Mononuclear cell (primary cell): Measurements from ENCODE around the gene AEBP1. TPM values are rescaled to one million over a fixed set of nuclear protein-coding genes. Genes with fewer than 3 reads are reported as not detected.

Experiments
- H3K27me3 ChIP-seq: 2 replicates; pipeline ENCODE4 v1.6.0; 2011; ENCODE audit warnings: low read length, control low read depth; ENCODE audit not compliant: insufficient read depth
- H3K4me1 ChIP-seq: 2 replicates; pipeline ENCODE4 v1.5.1; 2011; ENCODE audit warnings: mild to moderate bottlenecking, low read length, control low read depth; ENCODE audit not compliant: insufficient read depth
- H3K4me3 ChIP-seq: 2 replicates; pipeline ENCODE4 v1.5.1; 2011; ENCODE audit warnings: mild to moderate bottlenecking, low read length, moderate library complexity
- H3K9me3 ChIP-seq: 2 replicates; pipeline ENCODE4 v1.5.1; 2011; ENCODE audit warnings: low read depth, mild to moderate bottlenecking, control low read depth, low read length
- total RNA-seq: library from RNA; depleted of rRNA; stranded (reverse); fragments of >200 nt; gene quantifications from one replicate; pipeline ENCODE4 v1.2.3, GENCODE V29; 2012

The AEBP1 gene
- total RNA-seq, 1 donor: 5.4 TPM

DNA sequence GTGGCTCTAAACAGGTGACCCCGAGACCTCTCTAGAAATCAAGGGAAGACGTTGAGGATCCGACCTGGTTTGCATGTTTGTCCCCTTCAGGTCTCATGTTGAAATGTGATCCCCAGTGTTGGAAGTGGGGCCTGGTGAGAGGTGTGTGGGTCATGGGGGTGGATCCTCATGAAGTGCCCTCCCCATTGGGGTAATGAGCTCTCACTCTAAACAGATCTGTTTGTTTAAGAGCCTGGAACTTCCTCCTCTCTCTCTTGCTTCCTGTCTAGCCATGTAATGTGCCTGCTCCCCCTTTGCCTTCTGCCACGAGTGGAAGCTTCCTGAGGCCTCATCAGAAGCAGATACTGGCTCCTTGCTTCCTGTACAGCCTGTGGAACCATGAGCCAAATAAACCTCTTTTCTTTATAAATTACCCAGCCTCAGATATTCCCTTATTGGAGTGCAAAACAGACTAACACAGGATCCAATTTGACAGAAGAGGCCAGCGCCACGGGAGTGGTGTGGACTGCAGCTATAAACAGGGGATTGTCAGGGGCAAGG lies 11.0 kb upstream of the AEBP1 start:
- Histone ChIP-seq H3K27me3 (no peaks in the 10 kb centered on the region), H3K4me3 (no peak overlapping the region), H3K4me1 (peaks cover 6% of the 10 kb centered on the region), H3K9me3 (no peaks in the 10 kb centered on the region)

DNA sequence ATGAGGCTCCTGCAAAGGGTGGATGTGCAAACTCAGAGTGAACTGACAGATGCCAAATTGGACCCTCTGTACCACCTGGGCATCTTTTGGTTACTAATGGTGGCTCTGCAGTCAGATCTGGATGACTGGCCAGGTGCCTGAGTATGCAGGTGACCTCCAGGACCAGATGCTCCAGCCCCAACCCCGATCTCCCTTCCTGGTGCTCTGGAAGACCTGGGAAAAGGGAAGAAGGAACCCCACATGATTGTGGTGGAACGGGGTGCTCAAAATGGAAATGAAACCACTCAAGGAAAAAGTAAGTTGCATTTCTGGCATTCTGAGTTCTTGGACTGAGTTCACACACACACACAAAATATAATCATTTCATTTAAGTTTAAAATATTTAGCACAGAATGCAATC lies 9.8 kb upstream of the AEBP1 start:
- H3K4me3 ChIP-seq: no peak overlapping the region

GRCh38 chr7:44094883-44095592 lies 9.1 kb upstream of the AEBP1 start:
- Histone ChIP-seq H3K4me3 (no peak overlapping the region), H3K4me1 (peaks cover 6% of the 10 kb centered on the region), H3K9me3 (no peaks in the 10 kb centered on the region), H3K27me3 (no peaks in the 10 kb centered on the region)

More for the DNA sequence above, 9.8 kb upstream of the AEBP1 start:
- Histone ChIP-seq H3K4me1 (peaks cover 6% of the 10 kb centered on the region), H3K27me3 (no peaks in the 10 kb centered on the region), H3K9me3 (no peaks in the 10 kb centered on the region)

DNA sequence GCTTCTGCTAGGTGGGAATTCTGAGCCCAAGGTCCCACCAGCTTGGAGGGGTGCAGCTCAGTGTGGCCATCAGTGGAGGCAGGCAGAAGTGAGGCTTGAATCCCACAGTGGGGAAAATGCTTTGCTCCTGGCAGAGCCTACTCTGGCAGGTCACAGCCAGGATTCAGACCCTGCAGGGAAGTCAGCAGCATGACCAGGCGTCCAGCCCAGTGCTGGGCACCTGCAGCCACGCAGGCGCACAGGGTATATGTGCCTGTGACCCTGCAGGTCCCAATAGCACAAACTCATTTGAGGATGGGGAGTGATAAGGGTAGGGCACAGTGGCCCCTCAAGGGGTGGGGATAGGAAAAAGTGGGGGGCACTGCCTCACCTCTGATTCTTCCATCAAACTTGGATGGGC lies 8.4 kb upstream of the AEBP1 start:
- no peak overlapping the region for H3K4me3 ChIP-seq
- H3K9me3 ChIP-seq: no peaks in the 10 kb centered on the region
- peaks cover 6% of the 10 kb centered on the region for H3K4me1 ChIP-seq
- H3K27me3 ChIP-seq: no peaks in the 10 kb centered on the region

DNA sequence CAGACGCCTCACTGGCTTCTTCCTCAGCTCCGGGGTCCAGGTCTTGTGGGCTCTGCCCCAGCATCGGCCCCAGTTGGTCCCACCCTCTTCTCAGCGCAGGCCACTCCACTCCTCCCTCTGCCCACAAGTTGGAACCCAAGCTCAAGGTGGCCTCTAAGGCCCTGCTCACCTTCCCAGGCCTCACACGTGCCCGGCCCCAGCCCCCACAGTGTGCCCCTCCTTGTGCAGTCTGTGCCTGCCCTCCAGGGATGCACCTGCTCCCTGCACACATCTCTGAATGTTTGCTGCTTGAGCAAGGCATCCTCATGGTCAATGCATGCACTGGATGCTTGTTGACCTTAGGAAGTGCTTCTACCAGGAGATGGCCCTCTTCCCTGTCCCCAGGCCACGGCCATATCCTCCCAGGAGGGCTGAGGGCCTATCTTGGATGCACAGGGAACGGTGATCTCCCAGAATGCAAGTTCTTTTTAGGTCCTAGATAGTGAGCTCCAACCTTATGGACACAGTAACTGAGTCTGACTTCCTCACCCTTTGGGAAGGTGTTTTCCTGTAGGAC lies 7.7 kb upstream of the AEBP1 start:
- Histone ChIP-seq H3K9me3 (no peaks in the 10 kb centered on the region), H3K4me1 (peaks cover 12% of the 10 kb centered on the region), H3K4me3 (no peak overlapping the region), H3K27me3 (no peaks in the 10 kb centered on the region)

GRCh38 chr7:44097064-44097932 lies 6.8 kb upstream of the AEBP1 start:
- H3K9me3 ChIP-seq: no peaks in the 10 kb centered on the region
- no peaks in the 10 kb centered on the region for H3K27me3 ChIP-seq
- no peak overlapping the region for H3K4me3 ChIP-seq
- H3K4me1 ChIP-seq: peaks cover 12% of the 10 kb centered on the region

DNA sequence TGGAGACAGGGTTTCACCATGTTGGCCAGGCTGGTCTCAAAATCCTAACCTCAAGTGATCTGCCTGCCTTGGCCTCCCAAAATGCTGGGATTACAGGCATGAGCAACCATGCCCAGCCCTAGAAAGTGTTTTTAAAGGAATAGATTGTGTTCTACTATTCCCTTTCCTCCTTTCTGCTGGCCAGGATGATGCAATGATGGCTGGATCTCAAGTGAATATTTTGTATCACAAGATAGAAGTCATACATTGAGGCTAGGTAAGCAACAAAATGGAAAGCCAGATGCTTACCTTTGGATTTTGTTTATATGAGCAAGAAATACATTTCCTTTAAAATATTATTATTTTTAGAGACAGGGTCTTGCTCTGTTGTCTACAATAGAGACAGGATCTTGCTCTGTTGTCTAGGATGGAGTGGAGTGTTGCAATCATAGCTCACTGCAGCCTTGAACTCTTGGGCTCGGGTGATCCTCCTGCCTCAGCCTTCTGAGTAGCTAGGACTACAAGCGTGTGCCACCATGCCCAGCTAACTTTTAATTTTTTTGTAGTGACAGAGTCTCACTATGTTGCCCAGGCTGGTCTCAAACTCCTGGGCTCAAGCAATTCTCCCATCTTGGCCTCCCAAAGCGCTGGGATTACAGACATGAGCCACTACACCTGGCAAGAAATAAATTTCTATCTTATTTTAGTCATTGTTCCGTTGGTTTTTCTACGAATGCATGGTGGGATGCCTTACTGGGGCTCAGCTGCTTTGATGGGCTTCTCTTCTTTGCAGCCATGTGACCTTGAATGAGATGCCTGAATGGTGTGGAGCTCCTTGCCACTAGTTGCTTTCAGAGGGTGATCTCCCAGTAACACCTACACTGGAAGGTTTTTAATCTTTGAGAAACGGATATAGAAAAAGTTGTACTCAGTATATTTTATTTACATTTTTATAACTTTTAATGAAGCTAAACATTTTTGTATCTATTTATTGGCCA lies 5.8 kb upstream of the AEBP1 start:
- H3K4me1 ChIP-seq: peaks cover 12% of the 10 kb centered on the region
- H3K9me3 ChIP-seq: no peaks in the 10 kb centered on the region
- peaks cover 3% of the 10 kb centered on the region for H3K27me3 ChIP-seq
- H3K4me3 ChIP-seq: no peak overlapping the region

DNA sequence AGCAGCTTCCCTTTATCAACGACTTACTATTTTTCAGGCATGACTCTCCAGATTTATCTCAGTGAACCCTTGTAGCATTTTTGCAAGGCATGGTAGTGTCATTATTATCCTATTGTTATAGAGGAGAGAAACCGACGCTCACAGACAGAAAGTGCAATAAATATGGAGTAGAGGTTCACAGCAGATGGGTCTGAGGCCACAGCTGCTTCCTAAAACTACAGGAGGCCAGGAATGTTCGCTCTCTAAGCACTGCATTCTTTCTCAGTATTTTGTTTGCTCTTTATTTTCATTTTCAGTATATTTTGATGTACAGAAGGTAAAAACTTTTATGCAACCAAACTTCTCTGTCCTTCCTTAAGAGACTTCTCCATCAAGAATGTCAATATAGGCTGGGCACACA lies 4.5 kb upstream of the AEBP1 start:
- no peak overlapping the region for H3K4me3 ChIP-seq
- peaks cover 12% of the 10 kb centered on the region for H3K4me1 ChIP-seq
- peaks cover 6% of the 10 kb centered on the region for H3K27me3 ChIP-seq
- no peaks in the 10 kb centered on the region for H3K9me3 ChIP-seq

GRCh38 chr7:44100458-44101302 lies 3.5 kb upstream of the AEBP1 start:
- no peaks in the 10 kb centered on the region for H3K9me3 ChIP-seq
- H3K4me1 ChIP-seq: peaks cover 12% of the 10 kb centered on the region
- no peak overlapping the region for H3K4me3 ChIP-seq
- H3K27me3 ChIP-seq: peaks cover 6% of the 10 kb centered on the region

GRCh38 chr7:44101303-44101965 lies 2.7 kb upstream of the AEBP1 start:
- Histone ChIP-seq H3K4me3 (no peak overlapping the region), H3K4me1 (peaks cover 12% of the 10 kb centered on the region), H3K27me3 (peaks cover 6% of the 10 kb centered on the region), H3K9me3 (no peaks in the 10 kb centered on the region)

GRCh38 chr7:44101966-44102845 lies 1.9 kb upstream of the AEBP1 start:
- peaks cover 12% of the 10 kb centered on the region for H3K4me1 ChIP-seq
- H3K4me3 ChIP-seq: no peak overlapping the region

GRCh38 chr7:44102846-44103565 lies 1.1 kb upstream of the AEBP1 start:
- H3K9me3 ChIP-seq: no peaks in the 10 kb centered on the region
- H3K4me3 ChIP-seq: no peak overlapping the region
- H3K27me3 ChIP-seq: peaks cover 6% of the 10 kb centered on the region
- peaks cover 6% of the 10 kb centered on the region for H3K4me1 ChIP-seq

More at GRCh38 chr7:44101966-44102845, 1.9 kb upstream of the AEBP1 start:
- Histone ChIP-seq H3K27me3 (peaks cover 6% of the 10 kb centered on the region), H3K9me3 (no peaks in the 10 kb centered on the region)
